Measurements from ENCODE around the gene CTRB2. TPM values are rescaled to one million over a fixed set of nuclear protein-coding genes. Genes with fewer than 3 reads are reported as not detected.

CTRB2 gene
- polyA plus RNA-seq (2012; ENCODE audit: missing spikeins), result not detected

GRCh38 chr16:75206749-75207451, at the start of gene CTRB2:
CTRB2 (minus strand) TSS chr16:75207161; CDS start chr16:75207141, 20 bp downstream.
- no peak for TF ChIP-seq TAF1 (IDR thresholded peaks at IDR 0.05; ENCODE audit: borderline replicate concordance, low read depth, low read length)
- no peak for TF ChIP-seq POLR2AphosphoS5 (IDR thresholded peaks at IDR 0.05; ENCODE audit: low read depth, low read length)
- TF ChIP-seq POLR2A (IDR thresholded peaks at IDR 0.05; ENCODE audit: low read depth, low read length), result no peak
- no peak for FAIRE-seq
- DNase-seq (ENCODE audit: insufficient read length), result no peak

GRCh38 chr16:75256059-75256571, 49.2 kb upstream of the CTRB2 start:
- no peak for FAIRE-seq
- DNase-seq (ENCODE audit: insufficient read length), result no peak
- no peak for TF ChIP-seq TAF1 (IDR thresholded peaks at IDR 0.05; ENCODE audit: borderline replicate concordance, low read depth, low read length)

GRCh38 chr16:75254359-75254837, 47.4 kb upstream of the CTRB2 start:
- FAIRE-seq (no peak), DNase-seq (ENCODE audit: insufficient read length) (no peak)
- TF ChIP-seq POLR2A (IDR thresholded peaks at IDR 0.05; ENCODE audit: low read depth, low read length), result no peak
- TF ChIP-seq POLR2AphosphoS5 (IDR thresholded peaks at IDR 0.05; ENCODE audit: low read depth, low read length), result no peak
- TF ChIP-seq TAF1 (IDR thresholded peaks at IDR 0.05; ENCODE audit: borderline replicate concordance, low read depth, low read length), result no peak

GRCh38 chr16:75252946-75253911, 46.3 kb upstream of the CTRB2 start:
- DNase-seq (ENCODE audit: insufficient read length) (no peak), FAIRE-seq (no peak)
- TF ChIP-seq POLR2A (IDR thresholded peaks at IDR 0.05; ENCODE audit: low read depth, low read length) (no peak), POLR2AphosphoS5 (IDR thresholded peaks at IDR 0.05; ENCODE audit: low read depth, low read length) (no peak), TAF1 (IDR thresholded peaks at IDR 0.05; ENCODE audit: borderline replicate concordance, low read depth, low read length) (no peak)

DNA sequence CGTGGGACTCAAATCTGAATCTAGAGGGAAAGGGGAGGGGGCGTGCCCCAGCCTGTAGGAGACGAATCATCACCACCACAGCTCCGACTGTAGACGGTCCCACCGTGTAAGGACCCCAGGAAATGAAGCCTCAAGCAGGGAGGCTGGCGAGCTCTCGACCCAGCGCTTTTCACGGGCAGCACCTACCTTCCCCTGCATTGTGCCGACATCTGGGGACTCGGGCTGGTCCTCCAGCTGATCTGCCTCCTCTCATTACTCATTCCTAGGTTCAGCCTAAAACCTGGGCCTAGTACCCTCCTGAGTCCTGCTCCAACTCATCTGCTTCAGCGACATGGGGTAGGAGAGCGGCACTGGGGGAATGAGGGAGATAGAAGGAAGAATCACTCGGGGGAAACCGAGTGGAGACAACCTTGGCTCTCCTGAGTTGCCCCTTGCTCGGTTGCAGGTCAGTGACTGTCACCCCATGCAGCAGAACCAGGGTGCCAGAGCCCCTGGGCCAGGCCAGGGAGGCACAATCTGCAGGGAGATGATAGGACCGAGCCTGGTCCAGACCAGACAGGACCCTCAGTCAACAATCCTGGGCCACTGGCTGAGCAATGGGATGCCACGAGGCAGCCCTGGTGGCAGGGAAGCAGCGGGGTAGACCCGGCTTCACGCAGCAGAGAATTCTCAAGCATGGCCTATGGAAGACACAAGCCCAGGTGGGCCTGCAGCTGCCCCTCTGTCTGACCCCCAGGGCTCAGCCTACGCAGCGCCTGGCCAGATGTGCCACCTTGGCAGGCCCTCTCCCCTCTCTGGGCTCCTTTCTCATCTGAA, 45.3 kb upstream of the CTRB2 start:
- DNase-seq (ENCODE audit: insufficient read length) (no peak), FAIRE-seq (no peak)
- TF ChIP-seq TAF1 (IDR thresholded peaks at IDR 0.05; ENCODE audit: borderline replicate concordance, low read depth, low read length) (no peak), POLR2A (IDR thresholded peaks at IDR 0.05; ENCODE audit: low read depth, low read length) (no peak), POLR2AphosphoS5 (IDR thresholded peaks at IDR 0.05; ENCODE audit: low read depth, low read length) (no peak)

DNA sequence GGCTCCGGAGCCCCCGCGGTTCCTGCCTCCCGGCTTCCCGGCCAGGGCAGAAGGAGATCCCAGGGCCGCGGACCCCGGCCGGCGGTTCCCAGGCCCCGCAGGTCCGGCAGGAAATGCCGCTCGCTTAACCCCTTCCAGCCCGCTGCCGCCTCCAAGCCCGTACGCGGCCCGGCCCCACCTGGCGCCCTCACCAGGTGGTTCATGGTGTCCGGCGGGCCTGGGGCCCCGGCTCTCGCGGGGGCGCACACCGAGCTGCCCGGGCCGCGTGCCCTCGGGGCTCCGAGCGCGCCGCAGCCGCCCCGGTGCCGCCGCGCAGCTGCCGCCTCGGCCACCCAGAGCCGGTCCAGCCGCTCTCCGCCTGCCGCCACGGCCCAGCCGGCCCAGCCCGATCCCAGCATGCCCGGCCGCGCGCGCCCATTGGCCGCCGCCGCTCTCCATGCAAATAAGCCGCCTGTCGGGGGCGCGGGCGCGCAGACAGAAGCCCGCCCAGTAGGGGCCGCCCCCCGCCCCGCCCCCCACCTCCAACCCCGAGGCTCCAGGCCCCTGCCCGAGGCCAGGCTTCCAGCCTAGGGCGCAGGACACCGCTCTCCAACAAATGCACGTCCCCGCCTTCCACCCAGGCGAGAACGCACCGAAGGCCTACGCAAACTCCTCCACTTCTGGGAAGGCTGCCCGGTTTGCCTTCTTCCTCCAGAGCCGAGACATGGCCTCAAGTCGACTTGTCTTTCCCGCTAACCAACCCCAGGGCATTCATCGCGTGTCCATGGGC, 44.5 kb upstream of the CTRB2 start, which contains the start of gene BCAR1:
TSS of gene BCAR1 (minus strand) at position 345 of the 769 bp plus-strand sequence. CDS start at position 203, 142 bp downstream.
- peak; percentile 44 for FAIRE-seq
- no peak for TF ChIP-seq POLR2A (IDR thresholded peaks at IDR 0.05; ENCODE audit: low read depth, low read length)
- no peak for TF ChIP-seq POLR2AphosphoS5 (IDR thresholded peaks at IDR 0.05; ENCODE audit: low read depth, low read length)
- no peak for TF ChIP-seq TAF1 (IDR thresholded peaks at IDR 0.05; ENCODE audit: borderline replicate concordance, low read depth, low read length)
- peak; percentile 85 for DNase-seq (ENCODE audit: insufficient read length)

DNA sequence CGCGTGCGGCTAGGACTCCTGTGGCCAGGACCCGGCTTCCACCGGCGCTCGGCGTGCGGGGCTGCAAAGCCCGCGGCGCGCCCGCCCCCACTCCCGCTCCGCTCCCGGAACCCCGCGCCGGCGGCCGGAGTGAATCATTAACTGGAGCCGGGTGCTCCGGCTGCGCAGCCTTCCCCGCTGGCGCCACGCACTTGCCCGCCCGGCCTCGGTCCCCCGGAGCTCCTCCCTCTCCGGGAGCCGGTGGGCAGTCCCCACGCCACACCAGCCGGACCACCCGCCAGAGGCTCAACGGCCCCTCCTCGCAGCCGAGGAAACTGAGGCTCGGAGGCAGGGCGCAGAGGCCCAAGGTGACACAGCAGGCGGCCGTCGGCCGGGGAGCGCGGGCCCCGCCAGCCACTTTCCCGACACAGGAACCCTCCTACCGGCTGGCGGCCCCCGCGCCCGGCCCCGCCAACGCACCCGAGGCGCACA, 43.9 kb upstream of the CTRB2 start:
- FAIRE-seq, result no peak
- TF ChIP-seq POLR2A (IDR thresholded peaks at IDR 0.05; ENCODE audit: low read depth, low read length), result no peak
- TF ChIP-seq TAF1 (IDR thresholded peaks at IDR 0.05; ENCODE audit: borderline replicate concordance, low read depth, low read length), result no peak
- TF ChIP-seq POLR2AphosphoS5 (IDR thresholded peaks at IDR 0.05; ENCODE audit: low read depth, low read length), result no peak
- DNase-seq (ENCODE audit: insufficient read length), result peak; percentile 69

- DNase-seq (ENCODE audit: insufficient read length), result no peak
- FAIRE-seq, result no peak
- no peak for TF ChIP-seq POLR2AphosphoS5 (IDR thresholded peaks at IDR 0.05; ENCODE audit: low read depth, low read length)
- no peak for TF ChIP-seq POLR2A (IDR thresholded peaks at IDR 0.05; ENCODE audit: low read depth, low read length)
- TF ChIP-seq TAF1 (IDR thresholded peaks at IDR 0.05; ENCODE audit: borderline replicate concordance, low read depth, low read length), result no peak
Measured at GRCh38 chr16:75250089-75250808, 43.3 kb upstream of the CTRB2 start.

DNA sequence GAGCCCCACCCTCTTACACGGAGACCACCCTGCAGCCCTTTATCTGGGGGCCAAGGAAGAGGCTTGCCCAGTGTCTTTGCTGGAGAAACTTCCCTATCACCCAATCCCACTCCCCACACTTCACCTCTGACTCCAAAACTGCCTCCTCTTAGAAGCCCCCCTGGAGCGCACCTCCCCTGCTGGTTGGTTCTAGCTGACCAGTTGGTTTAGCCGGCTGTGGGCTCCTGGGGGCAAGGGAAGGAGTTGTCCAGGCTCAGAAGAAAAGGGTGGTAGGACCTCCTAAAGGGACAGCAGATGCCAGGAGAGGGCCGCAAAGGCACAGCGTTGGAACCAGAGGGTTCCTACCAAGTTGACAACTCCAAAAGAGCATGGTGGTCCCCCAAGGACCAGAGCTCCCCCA, 42.5 kb upstream of the CTRB2 start:
- TF ChIP-seq POLR2A (IDR thresholded peaks at IDR 0.05; ENCODE audit: low read depth, low read length), result no peak
- no peak for TF ChIP-seq TAF1 (IDR thresholded peaks at IDR 0.05; ENCODE audit: borderline replicate concordance, low read depth, low read length)
- TF ChIP-seq POLR2AphosphoS5 (IDR thresholded peaks at IDR 0.05; ENCODE audit: low read depth, low read length), result no peak
- DNase-seq (ENCODE audit: insufficient read length) (no peak), FAIRE-seq (no peak)
